ENCODE measurements around the gene FTCD. TPM values are rescaled to one million over a fixed set of nuclear protein-coding genes. Genes with fewer than 3 reads are reported as not detected.

FTCD gene
- total RNA-seq, 6 donors from 2014 or later: 0.69 to 0.98 TPM; not detected in 4

DNA sequence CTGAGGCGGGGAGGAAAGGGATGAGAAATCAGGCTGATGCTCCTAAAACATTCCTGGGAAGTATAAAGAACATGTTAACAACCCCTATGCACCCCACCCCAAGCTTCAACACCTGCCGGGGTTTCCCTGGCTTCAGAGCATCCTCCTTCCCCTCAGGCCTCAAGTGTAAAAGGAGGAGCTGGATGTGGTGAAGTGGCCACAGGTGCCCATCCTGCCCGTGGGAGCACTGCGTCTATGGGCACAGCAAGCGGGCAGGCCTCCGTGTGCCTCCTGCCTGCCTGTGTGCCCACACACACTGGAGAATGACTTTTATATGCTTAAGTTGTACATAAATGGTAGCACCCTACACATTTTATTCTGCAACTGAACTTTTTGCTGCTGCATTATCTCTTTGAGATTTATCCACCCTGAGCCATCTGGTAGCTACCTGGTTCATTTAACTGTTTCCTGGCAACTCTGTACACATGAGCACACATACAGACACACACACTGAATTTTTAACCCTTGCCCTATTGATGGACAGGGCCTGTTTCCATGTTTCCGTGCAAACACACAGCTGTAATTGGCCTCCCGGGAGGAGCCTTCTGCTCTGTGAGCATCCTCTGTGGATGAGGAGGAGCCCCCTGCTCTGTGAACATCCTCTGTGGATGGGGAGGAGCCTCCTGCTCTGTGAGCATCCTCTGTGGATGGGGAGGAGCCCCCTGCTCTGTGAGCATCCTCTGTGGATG, 13.4 kb upstream of the FTCD start:
- no peaks in the 10 kb centered on the region for H3K9me3 ChIP-seq
- no peaks in the 10 kb centered on the region for H3K27me3 ChIP-seq
- H3K4me1 ChIP-seq: no peaks in the 10 kb centered on the region
- TF ChIP-seq EP300 (IDR thresholded peaks at IDR 0.05): no peak
- TF ChIP-seq CTCF (IDR thresholded peaks at IDR 0.05): no peak
- no peak for TF ChIP-seq POLR2AphosphoS5 (IDR thresholded peaks at IDR 0.05)
- TF ChIP-seq POLR2A (IDR thresholded peaks at IDR 0.05): no peak
- DNase-seq: no peak
- H3K36me3 ChIP-seq: no peaks in the 10 kb centered on the region
- 65 to 79% methylated on average over 8 of the region's 8 CpGs for WGBS, 2 donors
- ATAC-seq (ENCODE audit: low FRiP score in 2 of 2): no peak
- no peak overlapping the region for H3K4me3 ChIP-seq
- no peak overlapping the region for H3K27ac ChIP-seq

- no peaks in the 10 kb centered on the region for H3K36me3 ChIP-seq
- H3K4me1 ChIP-seq: no peaks in the 10 kb centered on the region
- ATAC-seq (ENCODE audit: low FRiP score in 2 of 2) (peak in 1 of 2 donors; percentile 78), DNase-seq (peak in 1 of 2 donors; percentile 52)
- TF ChIP-seq CTCF (IDR thresholded peaks at IDR 0.05): no peak
- no peak for TF ChIP-seq POLR2A (IDR thresholded peaks at IDR 0.05)
- no peak for TF ChIP-seq POLR2AphosphoS5 (IDR thresholded peaks at IDR 0.05)
- TF ChIP-seq EP300 (IDR thresholded peaks at IDR 0.05): no peak
- no peak overlapping the region for H3K27ac ChIP-seq
- H3K4me3 ChIP-seq: no peak overlapping the region
- no peaks in the 10 kb centered on the region for H3K27me3 ChIP-seq
- WGBS, 2 donors: 80 to 93% methylated on average over 2 to 11 of the region's 14 CpGs
- no peaks in the 10 kb centered on the region for H3K9me3 ChIP-seq
These were observed 12.9 kb upstream of the FTCD start for GRCh38 chr21:46168238-46168637.

GRCh38 chr21:46165098-46165497, 9.7 kb upstream of the FTCD start:
- peaks cover 0 to 7% (median 0%) of the 10 kb centered on the region in 4 donors for H3K4me1 ChIP-seq
- TF ChIP-seq EP300 (IDR thresholded peaks at IDR 0.05) (no peak), POLR2A (IDR thresholded peaks at IDR 0.05) (no peak), POLR2AphosphoS5 (IDR thresholded peaks at IDR 0.05) (no peak), CTCF (IDR thresholded peaks at IDR 0.05) (no peak)
- no peaks in the 10 kb centered on the region for H3K9me3 ChIP-seq
- H3K27me3 ChIP-seq: no peaks in the 10 kb centered on the region
- H3K27ac ChIP-seq: no peak overlapping the region
- no peak for ATAC-seq (ENCODE audit: low FRiP score in 2 of 2)
- no peak overlapping the region for H3K4me3 ChIP-seq
- H3K36me3 ChIP-seq: peaks cover 0 to 7% (median 2%) of the 10 kb centered on the region in 4 donors
- no peak for DNase-seq

DNA sequence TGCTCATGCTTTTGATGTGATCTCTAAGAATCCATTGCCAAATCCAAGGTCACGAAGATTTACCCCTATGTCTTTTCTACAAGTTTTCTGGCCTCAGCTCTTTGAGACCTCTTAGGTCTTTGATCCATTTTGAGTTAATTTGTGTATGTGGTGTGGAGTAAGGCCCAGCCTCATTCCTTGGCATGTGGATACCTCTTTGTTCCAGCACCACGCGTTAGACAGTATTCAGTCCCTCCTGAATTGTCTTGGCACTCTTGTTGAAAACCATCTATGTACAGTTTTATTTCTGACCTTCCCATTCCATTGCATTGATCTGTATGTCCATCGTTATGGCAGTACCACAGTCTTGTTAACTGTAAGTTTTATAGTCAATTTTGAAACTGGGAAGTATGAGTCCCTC, 8.0 kb upstream of the FTCD start:
- DNase-seq (no peak), ATAC-seq (ENCODE audit: low FRiP score in 2 of 2) (no peak)
- Histone ChIP-seq H3K36me3 (peaks cover 0 to 7% (median 2%) of the 10 kb centered on the region in 4 donors), H3K4me1 (peaks cover 0 to 7% (median 0%) of the 10 kb centered on the region in 4 donors), H3K27ac (no peak overlapping the region), H3K9me3 (no peaks in the 10 kb centered on the region), H3K4me3 (no peak overlapping the region), H3K27me3 (no peaks in the 10 kb centered on the region)
- 73 to 96% methylated on average over 4 of the region's 4 CpGs for WGBS, 2 donors
- TF ChIP-seq EP300 (IDR thresholded peaks at IDR 0.05) (no peak), CTCF (IDR thresholded peaks at IDR 0.05) (no peak), POLR2A (IDR thresholded peaks at IDR 0.05) (no peak), POLR2AphosphoS5 (IDR thresholded peaks at IDR 0.05) (no peak)
